Activated T-helper 1 cell treated with anti-CD3 and anti-CD28 coated beads, Interleukin-2, amount 50 U/mL, for 16 hours (primary cell): ENCODE data around the gene EIF2AK3.
"Not testable (repeated sequence)": the region's sequence is repeated elsewhere in the genome, so short reads cannot be mapped to it uniquely, and the experiment has no call there.

ENCODE experiments used
- DNase-seq, 2 donors: peaks; one replicate each; pipeline ENCODE4 v3.0.0-alpha.2; 2020; ENCODE audit warnings: low read depth in 1 of 2, low spot score in 1 of 2

The EIF2AK3 gene

GRCh38 chr2:88627055-88627855, at the start of gene EIF2AK3:
Gene EIF2AK3 (minus strand): TSS chr2:88627464. CDS start chr2:88627274, 190 bp downstream.
- DNase-seq = peak; percentile 79 to 86

- DNase-seq = no peak
These were observed 46.1 kb upstream of the EIF2AK3 start for GRCh38 chr2:88673363-88673762.

- no peak for DNase-seq
These were observed 44.6 kb upstream of the EIF2AK3 start for GRCh38 chr2:88671786-88672427.

- DNase-seq = no peak
These were observed 42.4 kb upstream of the EIF2AK3 start for GRCh38 chr2:88669482-88670214.

- no peak for DNase-seq
These were observed 41.6 kb upstream of the EIF2AK3 start for GRCh38 chr2:88668862-88669261.

GRCh38 chr2:88667219-88667618, 40.0 kb upstream of the EIF2AK3 start:
- no peak for DNase-seq

- no peak for DNase-seq
These were observed 39.3 kb upstream of the EIF2AK3 start for GRCh38 chr2:88666576-88666975.

GRCh38 chr2:88660622-88661021, 33.4 kb upstream of the EIF2AK3 start:
- DNase-seq = no peak

GRCh38 chr2:88659538-88659915, 32.3 kb upstream of the EIF2AK3 start:
- no peak for DNase-seq

- no peak for DNase-seq
These were observed 31.7 kb upstream of the EIF2AK3 start for GRCh38 chr2:88658881-88659537.

- no peak for DNase-seq
These were observed 31.1 kb upstream of the EIF2AK3 start for GRCh38 chr2:88658326-88658725.

GRCh38 chr2:88657131-88657530, 29.9 kb upstream of the EIF2AK3 start:
- no peak for DNase-seq

GRCh38 chr2:88656690-88657089, 29.4 kb upstream of the EIF2AK3 start:
- DNase-seq = no peak

- DNase-seq = no peak
These were observed 27.4 kb upstream of the EIF2AK3 start for GRCh38 chr2:88654714-88655113.

GRCh38 chr2:88651646-88652045, 24.4 kb upstream of the EIF2AK3 start:
- no peak for DNase-seq

GRCh38 chr2:88645291-88645882, 18.1 kb upstream of the EIF2AK3 start:
- DNase-seq = not testable (repeated sequence)

- no peak for DNase-seq
These were observed 15.0 kb upstream of the EIF2AK3 start for GRCh38 chr2:88642278-88642677.

- no peak for DNase-seq
These were observed 14.1 kb upstream of the EIF2AK3 start for GRCh38 chr2:88641330-88641729.

- no peak for DNase-seq
These were observed 12.6 kb upstream of the EIF2AK3 start for GRCh38 chr2:88639865-88640264.

- no peak for DNase-seq
These were observed 11.5 kb upstream of the EIF2AK3 start for GRCh38 chr2:88638743-88639142.

GRCh38 chr2:88638123-88638650, 10.9 kb upstream of the EIF2AK3 start:
- no peak for DNase-seq
